C4-2B (cell line): Measurements from ENCODE around the gene TIMD4.

ENCODE experiments used
- H3K27ac ChIP-seq: fragments of 450-650 bp; 2 replicates; pipeline ENCODE4 v1.5.1; 2017
- CTCF ChIP-seq: fragments of 450-650 bp; conservative IDR thresholded peaks from 2 replicates; pipeline ENCODE4 v1.5.1; 2017; ENCODE audit warnings: mild to moderate bottlenecking
- ZFX ChIP-seq: fragments of 450-650 bp; IDR thresholded peaks from 2 replicates; pipeline ENCODE4 v1.6.1; 2017

The TIMD4 gene

GRCh38 chr5:156963125-156963524 is at the start of gene TIMD4:
TIMD4 (minus strand) TSS chr5:156963226; CDS start chr5:156963198, 28 bp downstream.
- TF ChIP-seq CTCF = no peak
- TF ChIP-seq ZFX = no peak
- no peak within 1 kb of the TSS for H3K27ac ChIP-seq

- TF ChIP-seq CTCF = no peak
- TF ChIP-seq ZFX = no peak
- H3K27ac ChIP-seq = no peak overlapping the region
Observed at GRCh38 chr5:157006262-157006661, 43.2 kb upstream of the TIMD4 start.

DNA sequence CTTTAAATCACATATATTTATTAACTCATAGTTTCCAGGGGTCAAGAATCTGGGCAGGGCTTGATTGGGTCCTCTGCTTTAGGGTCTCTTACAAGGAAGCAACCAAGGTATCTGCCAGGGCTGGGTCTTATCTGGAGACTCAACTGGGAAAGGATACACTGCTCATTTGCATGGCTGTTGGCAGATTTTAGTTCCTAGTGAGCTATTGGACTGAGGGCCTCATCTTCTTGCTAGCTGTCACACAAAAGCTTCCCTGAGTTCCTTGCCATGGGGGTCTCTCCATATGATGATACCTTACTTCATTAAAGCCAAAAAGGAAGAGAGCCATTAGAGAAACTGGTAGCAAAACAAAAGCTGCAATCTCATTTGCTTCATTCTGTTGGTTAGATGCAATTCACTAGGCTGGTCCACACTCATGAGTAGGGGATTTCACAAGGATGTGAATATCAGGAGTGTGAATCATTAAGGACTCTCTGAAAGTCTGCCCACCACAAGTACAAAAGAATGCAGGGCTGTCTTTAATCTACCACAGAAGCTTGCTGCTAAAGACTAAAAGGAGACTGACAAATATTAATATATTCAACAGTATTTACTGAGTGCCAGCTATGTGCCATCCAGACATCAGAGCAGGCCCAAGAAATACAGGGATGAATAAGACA is 42.0 kb upstream of the TIMD4 start:
- H3K27ac ChIP-seq = no peak overlapping the region
- TF ChIP-seq CTCF = no peak
- no peak for TF ChIP-seq ZFX

DNA sequence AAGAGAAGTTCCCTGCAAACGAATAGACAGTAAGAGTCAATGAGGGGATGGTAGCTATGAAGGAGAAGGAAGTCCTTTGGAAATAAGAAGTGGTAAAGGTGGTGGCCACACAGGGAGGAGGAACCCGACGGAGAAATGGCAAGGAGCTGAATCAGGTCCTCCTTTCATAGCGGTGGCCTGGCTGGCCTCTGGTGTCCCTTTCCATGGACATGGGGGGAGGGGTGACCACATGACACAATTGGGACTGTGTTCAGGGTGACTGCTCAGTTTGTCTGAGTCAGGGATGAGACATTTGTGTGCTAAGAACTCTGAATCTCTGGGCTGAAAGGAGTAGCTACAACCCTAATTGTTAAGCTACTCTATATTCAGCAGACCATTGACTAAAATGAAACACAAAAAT is 28.7 kb upstream of the TIMD4 start:
- TF ChIP-seq ZFX = no peak
- TF ChIP-seq CTCF = no peak

DNA sequence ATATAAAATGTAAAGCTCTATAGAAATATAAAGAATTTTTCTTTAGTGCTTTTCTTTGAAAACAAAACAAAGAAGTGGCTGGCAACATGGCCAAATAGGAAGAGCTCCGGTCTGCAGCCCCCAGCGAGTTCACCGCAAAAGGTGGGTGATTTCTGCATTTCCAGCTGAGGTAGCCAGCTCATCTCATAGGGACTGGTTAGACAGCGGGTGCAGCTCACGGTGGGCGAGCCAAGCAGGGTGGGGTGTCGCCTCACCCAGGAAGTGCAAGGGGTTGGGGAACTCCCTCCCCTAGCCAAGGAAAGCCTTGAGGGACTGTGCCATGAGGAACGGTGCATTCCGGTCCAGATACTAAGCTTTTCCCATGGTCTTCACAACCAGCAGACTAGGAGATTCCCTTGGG is 21.0 kb upstream of the TIMD4 start:
- no peak for TF ChIP-seq CTCF
- no peak for TF ChIP-seq ZFX

More for the DNA sequence above, 28.7 kb upstream of the TIMD4 start:
- no peak overlapping the region for H3K27ac ChIP-seq

DNA sequence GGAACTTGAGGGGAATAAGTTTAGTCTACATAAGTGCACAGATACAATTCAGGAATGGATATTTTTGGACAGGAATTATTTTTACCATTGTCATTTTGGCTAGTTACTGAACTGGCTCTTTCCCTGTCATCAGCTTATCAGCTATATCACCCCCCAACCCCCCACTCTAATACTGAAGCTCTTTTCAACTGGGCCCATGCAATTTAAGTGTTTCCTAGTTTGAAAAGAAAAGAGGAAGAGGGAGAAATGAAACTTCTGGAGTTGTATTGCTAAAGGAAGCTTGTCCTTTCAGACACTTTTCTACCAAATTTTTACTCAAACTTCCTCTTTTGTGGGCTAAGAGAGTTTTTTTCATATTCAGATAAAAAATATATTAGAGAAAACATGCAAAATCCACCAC is 18.5 kb upstream of the TIMD4 start:
- H3K27ac ChIP-seq = no peak overlapping the region
- TF ChIP-seq CTCF (no peak), ZFX (no peak)

More for the DNA sequence above, 21.0 kb upstream of the TIMD4 start:
- no peak overlapping the region for H3K27ac ChIP-seq

- TF ChIP-seq ZFX (no peak), CTCF (no peak)
- no peak overlapping the region for H3K27ac ChIP-seq
Observed at GRCh38 chr5:156974328-156974727, 11.3 kb upstream of the TIMD4 start.
